GM12872 (cell line): ENCODE data around the gene ACO1.

Source experiments
- TF ChIP-seq, protein P1 (sequence below): IDR thresholded peaks from 3 replicates; pipeline ENCODE4 v1.5.1; 2011; ENCODE audit warnings: low read depth, mild to moderate bottlenecking, low read length, moderate library complexity; ENCODE audit not compliant: insufficient read depth

The ACO1 gene

DNA sequence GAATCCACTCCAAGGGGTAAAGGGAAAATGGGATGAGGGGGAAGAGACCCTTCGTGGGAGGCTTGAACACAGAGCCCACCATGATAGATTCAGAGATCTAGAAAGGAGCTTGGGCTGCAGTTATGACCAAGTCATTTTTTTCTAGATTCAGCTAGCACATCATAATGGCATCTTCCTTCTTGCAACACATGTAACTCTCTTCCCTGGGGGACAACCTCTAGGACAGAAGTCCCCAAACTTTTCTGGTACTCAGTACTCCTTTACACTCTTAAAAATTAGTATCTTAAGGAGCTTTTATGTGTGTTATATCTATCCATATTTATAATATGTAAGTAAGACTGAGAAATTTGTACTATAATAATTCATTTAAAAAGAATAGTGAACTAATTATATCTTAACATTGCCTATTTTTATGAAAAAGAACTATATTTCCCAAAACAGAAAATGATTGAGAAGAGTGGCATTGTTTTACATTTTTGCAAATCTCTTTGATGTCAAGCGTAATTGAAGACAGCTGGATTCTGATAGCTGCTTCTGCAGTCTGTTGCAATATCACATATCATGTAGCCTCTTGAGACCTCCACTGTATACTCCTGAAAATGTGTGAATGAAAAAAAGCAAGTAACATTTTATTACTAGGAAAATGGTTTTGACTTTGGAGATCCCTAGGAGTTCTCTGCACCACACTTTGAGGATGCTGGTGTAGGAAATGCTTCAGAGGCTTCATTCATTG, 875 bp downstream of the ACO1 start:
- TF ChIP-seq, protein P1, sequence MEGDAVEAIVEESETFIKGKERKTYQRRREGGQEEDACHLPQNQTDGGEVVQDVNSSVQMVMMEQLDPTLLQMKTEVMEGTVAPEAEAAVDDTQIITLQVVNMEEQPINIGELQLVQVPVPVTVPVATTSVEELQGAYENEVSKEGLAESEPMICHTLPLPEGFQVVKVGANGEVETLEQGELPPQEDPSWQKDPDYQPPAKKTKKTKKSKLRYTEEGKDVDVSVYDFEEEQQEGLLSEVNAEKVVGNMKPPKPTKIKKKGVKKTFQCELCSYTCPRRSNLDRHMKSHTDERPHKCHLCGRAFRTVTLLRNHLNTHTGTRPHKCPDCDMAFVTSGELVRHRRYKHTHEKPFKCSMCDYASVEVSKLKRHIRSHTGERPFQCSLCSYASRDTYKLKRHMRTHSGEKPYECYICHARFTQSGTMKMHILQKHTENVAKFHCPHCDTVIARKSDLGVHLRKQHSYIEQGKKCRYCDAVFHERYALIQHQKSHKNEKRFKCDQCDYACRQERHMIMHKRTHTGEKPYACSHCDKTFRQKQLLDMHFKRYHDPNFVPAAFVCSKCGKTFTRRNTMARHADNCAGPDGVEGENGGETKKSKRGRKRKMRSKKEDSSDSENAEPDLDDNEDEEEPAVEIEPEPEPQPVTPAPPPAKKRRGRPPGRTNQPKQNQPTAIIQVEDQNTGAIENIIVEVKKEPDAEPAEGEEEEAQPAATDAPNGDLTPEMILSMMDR, result no peak

DNA sequence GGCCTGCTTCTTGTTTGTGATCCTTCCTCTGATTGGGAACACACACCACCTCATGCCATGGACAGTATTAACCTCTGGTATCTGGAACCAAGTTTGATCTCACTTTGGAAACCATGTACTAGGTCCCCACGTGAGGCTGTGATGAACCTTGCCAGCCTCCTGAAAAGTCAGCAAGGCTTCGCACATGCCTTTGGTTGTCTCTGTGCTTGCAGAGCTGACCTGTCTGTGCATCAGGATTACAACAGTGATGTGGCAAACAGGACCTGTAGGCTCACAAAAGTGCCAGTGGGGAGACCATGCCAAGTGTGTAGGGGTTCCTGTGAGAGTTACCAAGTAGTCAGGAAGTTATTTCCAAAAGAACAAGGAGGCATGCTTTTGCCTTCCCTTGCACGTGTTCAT, 1.4 kb downstream of the ACO1 start:
- TF ChIP-seq, protein P1, result no peak

DNA sequence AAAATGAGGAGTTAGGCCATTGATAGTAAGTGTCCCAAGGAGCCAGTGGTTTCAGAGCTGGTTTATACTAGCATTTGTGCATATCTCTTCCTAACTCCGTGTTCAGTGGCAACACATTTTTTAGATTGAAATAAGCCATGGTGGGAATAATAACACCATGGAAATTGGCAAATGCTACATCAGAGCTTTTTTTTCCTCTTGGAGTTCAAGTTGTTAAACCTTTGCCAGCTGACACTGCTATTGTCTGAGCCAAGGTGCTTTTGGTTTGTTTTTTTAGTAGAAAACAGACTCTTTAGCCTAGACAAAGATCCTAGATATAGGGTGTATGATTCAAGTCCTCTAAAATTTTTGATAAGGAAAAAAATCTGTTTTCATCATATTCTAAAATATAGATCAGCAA, 2.8 kb downstream of the ACO1 start:
- TF ChIP-seq, protein P1, result no peak

DNA sequence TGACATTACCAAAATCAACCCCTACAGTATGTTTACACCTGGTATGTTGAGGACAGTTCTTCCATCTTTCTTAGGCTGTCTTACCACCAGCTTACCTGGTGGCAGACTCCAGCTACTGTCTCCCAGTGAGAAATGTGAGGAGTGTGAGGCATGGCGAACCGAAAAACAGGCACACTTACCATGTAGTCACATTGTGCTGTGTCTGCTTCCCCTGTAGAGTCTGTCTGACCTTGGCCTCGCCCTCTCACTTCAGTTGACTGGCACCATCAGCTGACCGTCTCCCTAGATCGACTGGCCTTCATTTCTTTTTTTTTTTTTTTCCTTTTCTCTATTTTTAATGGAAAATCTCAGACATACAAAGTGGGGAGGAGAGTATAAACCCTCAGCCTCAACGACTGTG, 4.9 kb downstream of the ACO1 start:
- TF ChIP-seq, protein P1, result no peak

DNA sequence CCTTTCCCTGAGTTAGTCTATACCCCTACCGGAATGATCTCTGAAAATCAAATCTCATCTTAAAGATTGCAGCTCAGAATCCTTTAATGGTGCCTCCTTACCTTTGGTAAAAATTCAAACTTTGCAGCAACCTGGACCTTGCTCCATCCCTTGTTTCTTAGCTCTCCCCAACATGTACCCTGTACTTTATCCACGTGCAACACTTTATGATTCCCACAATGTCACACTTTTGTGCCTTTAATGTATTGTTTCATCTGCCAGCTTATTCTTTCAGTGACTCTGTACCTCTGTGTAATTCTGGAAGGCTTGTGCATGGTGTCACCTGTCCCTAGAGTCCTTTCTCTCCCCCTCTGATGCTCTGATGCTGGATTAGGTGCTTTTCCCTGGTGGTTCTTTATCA, 9.5 kb downstream of the ACO1 start:
- TF ChIP-seq, protein P1, result no peak

DNA sequence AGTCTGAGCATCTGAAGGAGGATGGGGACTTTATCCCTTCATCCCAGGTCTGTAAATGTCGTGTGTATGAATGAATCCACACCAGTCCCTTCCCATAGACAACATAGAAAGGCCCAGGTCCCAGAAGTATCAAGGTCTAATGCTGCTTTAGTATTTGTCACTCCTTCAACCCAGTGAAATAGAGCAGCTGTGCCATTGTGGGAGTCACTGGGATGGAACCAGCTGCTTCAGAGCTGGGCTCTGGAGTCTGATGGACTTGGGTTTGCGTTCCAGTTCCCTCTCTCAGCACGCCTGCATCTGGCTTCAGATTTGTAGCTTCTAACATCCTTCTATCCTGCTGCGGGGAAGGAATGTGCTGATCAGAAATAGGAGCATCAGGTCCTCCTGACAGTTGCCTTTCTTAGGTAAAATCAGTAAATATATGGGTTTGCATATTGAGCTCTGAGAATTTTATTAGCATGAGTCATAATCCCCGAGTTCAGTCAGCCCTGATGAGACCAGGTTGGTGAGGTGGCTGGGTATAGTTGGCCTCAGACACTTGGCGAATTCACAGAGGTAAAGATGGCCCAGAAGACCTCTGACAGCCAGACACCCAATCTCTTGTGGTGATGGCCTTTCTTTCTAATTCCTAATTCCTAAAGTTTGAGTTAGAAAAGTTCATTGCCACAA, 10.1 kb downstream of the ACO1 start:
- TF ChIP-seq, protein P1, result no peak

DNA sequence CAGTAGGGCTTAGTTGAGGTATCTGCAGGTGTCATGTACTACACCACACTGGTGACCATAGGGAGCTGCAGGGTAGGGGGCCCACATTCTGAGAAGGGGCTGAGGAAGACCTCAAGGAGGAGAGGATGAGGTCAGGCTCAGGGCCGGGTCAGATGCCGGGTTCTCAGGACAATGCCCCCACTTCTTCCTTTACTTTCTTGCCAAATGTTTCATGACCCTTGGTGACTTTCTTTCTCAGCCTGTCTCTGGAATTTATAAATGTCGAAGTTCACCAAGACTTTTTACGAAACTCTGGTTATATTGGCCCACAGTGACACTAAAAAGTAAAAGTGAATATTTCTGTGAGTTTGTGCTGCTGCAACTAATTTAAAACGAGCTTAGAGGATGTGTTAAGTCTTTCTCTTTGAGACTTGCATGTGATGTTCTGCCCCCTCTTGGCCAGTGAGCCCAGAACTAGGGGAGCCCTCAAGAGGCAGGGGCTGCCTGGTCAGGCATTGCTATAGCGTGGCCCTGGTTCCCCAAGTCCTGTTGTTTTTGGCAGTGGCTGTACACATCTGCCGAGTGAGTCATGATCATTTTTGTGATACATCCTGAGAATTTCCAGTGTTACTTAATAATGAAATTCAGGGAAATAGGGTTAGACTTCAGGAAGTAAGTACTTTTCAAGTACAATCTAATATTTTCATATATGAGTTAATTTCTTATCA, 11.2 kb downstream of the ACO1 start:
- TF ChIP-seq, protein P1, result no peak
